ENCODE results near the gene POLR1B. TPM values are rescaled to one million over a fixed set of nuclear protein-coding genes. Genes with fewer than 3 reads are reported as not detected.
"Not testable (repeated sequence)": the region's sequence is repeated elsewhere in the genome, so short reads cannot be mapped to it uniquely, and the experiment has no call there.

POLR1B gene
- total and polyA plus RNA-seq, 8 donors: 18.4 to 25.3 (median 21.2) TPM

DNA sequence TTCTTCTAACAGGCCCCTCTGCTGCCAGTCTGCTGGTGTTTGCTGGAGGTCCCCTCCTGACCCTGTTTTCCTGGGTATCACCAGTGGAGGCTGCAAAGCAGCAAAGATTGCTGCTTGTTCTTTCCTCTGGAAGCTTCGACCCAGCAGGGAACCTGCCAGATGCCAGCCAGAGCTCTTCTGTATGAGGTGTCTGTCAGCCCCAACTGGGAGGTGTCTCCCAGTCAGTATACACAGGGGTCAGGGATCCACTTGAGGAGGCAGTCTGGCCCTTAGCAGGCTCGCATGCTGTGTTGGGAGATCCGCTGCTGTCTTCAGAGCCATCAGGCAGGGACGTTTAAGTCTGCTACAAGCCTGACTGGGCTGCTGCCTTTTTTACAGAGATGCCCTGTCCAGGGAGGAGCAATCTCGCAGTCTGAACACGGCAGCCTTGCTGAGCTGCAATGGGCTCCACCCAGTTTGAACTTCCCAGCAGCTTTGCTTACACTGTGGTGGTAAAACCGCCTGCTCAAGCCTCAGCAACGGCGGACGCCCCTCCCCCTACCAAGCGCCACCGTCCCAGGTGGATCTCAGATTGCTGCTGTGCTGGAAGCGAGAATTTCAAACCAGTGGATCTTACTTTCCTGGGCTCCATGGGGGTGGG lies 72.1 kb downstream of the POLR1B start:
- intact Hi-C loops (cut with DNase I): no loop called here
- no peak for ATAC-seq
- TF ChIP-seq CTCF (IDR thresholded peaks at IDR 0.05): no peak
- no peak for DNase-seq
- Histone ChIP-seq H3K27me3 (no peaks in the 10 kb centered on the region), H3K9me3 (no peaks in the 10 kb centered on the region), H3K27ac (no peak overlapping the region), H3K4me1 (no peaks in the 10 kb centered on the region), H3K4me3 (no peak overlapping the region), H3K36me3 (no peaks in the 10 kb centered on the region)

DNA sequence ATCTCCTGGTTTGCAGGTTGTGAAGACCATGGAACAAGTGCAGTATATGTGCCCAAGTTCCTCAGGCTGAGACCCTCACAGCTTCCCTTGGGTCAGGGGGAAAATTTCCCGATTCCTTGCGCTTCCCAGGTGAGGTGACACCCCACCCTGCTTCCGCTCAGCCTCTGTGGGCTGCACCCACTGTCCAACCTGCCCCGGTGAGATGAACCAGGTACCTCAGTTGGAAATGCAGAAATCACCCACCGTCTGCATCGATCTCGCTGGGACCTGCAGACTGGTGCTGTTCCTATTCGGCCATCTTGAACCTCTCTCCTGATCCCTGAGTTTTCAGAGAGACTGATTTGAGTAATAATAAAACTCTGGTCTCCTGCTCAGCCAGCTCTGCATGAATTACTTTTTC lies 72.8 kb downstream of the POLR1B start:
- Histone ChIP-seq H3K9me3 (no peaks in the 10 kb centered on the region), H3K4me3 (no peak overlapping the region), H3K36me3 (no peaks in the 10 kb centered on the region), H3K27me3 (no peaks in the 10 kb centered on the region), H3K4me1 (no peaks in the 10 kb centered on the region), H3K27ac (no peak overlapping the region)
- intact Hi-C loops (cut with DNase I): no loop called here
- DNase-seq (no peak), ATAC-seq (no peak)
- TF ChIP-seq CTCF (IDR thresholded peaks at IDR 0.05): no peak

DNA sequence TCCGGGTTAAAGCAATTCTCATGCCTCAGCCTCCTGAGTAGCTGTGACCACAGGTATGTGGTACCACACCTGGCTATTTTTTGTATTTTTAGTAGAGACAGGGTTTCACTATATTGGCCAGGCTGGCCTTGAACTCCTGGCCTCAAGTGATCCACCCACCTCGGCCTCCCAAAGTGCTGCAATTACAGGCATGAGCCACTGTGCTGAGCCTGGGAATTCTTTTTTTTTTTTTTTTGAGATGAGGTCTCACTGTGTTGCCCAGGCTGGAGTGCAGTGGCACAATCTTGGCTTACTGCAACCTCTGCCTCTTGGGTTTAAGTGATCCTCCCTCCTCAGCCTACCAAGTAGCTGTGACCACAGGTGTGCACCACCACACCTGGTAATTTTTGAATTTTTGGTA lies 73.5 kb downstream of the POLR1B start:
- DNase-seq; H3K4me1 ChIP-seq; ATAC-seq; intact Hi-C loops (cut with DNase I); H3K9me3 ChIP-seq; H3K4me3 ChIP-seq; H3K27me3 ChIP-seq; H3K27ac ChIP-seq; H3K36me3 ChIP-seq: not testable (repeated sequence)

DNA sequence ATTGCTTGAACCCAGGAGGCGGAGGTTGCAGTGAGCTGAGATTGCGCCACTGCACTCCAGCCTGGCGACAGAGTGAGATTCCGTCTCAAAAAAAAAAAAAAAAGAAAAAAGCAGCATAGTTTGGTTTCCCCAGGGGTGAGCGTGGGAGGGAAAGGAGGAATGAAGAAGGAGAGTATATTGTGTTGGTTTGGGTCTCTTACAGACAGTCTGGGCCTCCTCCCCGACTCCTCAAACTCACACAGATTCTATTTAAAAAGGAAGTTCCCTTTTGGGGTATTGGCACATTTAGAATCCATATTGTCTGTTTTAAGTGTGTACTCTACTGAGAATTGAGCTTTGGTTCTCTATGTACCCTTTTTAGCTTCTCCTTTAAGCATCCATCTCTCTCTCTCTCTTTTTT lies 76.1 kb downstream of the POLR1B start:
- Histone ChIP-seq H3K27ac (no peak overlapping the region), H3K4me1 (no peaks in the 10 kb centered on the region), H3K27me3 (no peaks in the 10 kb centered on the region), H3K9me3 (no peaks in the 10 kb centered on the region), H3K36me3 (no peaks in the 10 kb centered on the region), H3K4me3 (no peak overlapping the region)
- ATAC-seq (no peak), DNase-seq (no peak)
- intact Hi-C loops (cut with DNase I): no loop called here
- no peak for TF ChIP-seq CTCF (IDR thresholded peaks at IDR 0.05)

GRCh38 chr2:112621790-112622527 lies 79.7 kb downstream of the POLR1B start:
- Histone ChIP-seq H3K4me3 (no peak overlapping the region), H3K27ac (no peak overlapping the region), H3K36me3 (no peaks in the 10 kb centered on the region), H3K27me3 (no peaks in the 10 kb centered on the region), H3K4me1 (peaks cover 10 to 29% of the 10 kb centered on the region in 2 donors), H3K9me3 (no peaks in the 10 kb centered on the region)
- DNase-seq (no peak), ATAC-seq (no peak)
- intact Hi-C loops (cut with DNase I): loop anchor here in 1 of 2 donors (5.0 kb wide), 1 partner anchor 105 kb away; no protein-coding TSS in a partner anchor
- no peak for TF ChIP-seq CTCF (IDR thresholded peaks at IDR 0.05)
